Fibroblast of skin of left biceps (primary cell): ENCODE results near the gene ADAM17.
A peak's percentile ranks its signal among the peaks of the same experiment; 100 is the strongest.

Experiments
- DNase-seq, 2 experiments: peaks; one replicate each; pipeline ENCODE4 v3.0.0-alpha.2; 2013; ENCODE audit warnings: low read depth in 2 of 2

ADAM17 gene

GRCh38 chr2:9471206-9471605, 84.4 kb downstream of the ADAM17 start:
- DNase-seq = no peak

DNA sequence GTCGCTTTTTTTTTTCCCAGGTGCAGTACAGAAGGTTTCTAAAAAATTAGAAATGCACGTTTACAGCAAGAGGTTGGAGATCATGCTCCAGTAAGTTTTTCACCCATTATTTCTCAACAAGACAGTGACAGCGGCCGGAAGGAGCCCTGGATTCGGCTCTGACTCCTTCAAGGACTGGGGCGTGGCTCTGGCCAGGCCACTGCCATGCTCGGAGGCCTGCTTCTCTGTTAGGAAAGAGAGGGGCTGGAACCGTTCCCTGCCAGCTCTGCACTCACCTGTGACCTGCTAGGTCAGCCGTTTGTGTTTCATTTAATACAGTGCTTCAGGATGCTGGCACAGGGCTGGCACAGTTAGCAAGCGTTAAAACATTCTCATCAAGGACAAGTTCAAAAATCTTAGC, 87.9 kb downstream of the ADAM17 start:
- no peak for DNase-seq

GRCh38 chr2:9466147-9466683, 89.4 kb downstream of the ADAM17 start:
- no peak for DNase-seq

- no peak for DNase-seq
Observed at GRCh38 chr2:9465170-9465569, 90.5 kb downstream of the ADAM17 start.

- DNase-seq = no peak
Observed at GRCh38 chr2:9463698-9464034, 92.0 kb downstream of the ADAM17 start.

- no peak for DNase-seq
Observed at GRCh38 chr2:9462886-9463697, 92.5 kb downstream of the ADAM17 start.

- DNase-seq = no peak
Observed at GRCh38 chr2:9462313-9462712, 93.3 kb downstream of the ADAM17 start.

- no peak for DNase-seq
Observed at GRCh38 chr2:9461079-9461478, 94.6 kb downstream of the ADAM17 start.

DNA sequence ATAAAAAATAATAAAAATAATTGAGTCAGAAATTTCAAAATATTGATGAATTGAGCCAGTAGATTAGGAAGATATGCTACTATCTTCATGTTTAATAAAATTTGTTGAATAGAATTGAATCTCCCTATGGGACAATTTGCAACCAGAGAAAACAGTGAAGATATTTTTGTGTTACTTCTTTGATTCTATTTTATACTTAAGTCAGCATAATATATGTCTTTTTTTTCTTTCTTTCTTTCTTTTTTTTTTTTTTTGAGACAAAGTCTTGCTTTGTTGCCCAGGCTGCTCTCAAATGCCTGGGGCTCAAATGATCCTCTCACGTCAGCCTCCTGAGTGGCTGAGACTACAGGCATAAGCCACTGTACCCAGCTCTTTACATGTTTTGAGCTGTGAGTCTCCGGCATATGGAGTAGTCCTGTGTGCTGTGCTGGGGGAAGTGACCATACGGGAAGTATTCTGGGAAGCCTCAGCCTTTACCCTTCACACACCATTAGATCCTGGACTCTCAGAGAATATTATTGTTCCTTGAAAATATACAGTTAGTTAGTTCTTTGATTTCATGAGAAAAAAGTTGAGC, 95.1 kb downstream of the ADAM17 start:
- no peak for DNase-seq

DNA sequence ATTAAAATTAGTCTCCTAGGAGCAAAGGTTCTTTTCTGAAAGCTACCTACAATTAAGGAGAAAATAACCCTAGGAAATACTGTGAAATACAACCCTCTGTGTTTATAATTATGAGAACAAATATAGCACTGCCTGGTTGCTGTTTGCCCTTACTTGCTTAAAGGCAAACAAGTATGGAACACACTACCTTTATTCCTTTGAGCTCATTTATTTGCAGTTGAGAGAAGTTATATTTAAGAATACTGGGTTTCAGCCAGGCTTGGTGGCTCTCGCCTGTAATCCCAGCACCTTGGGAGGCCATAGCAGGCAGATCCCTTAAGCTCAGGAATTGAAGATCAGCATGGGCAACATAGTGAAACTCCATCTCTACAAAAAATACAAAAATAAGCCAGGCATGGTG, 104.4 kb downstream of the ADAM17 start:
- no peak for DNase-seq

- DNase-seq = no peak
Observed at GRCh38 chr2:9445089-9445488, 110.5 kb downstream of the ADAM17 start.

GRCh38 chr2:9443526-9443925, 112.1 kb downstream of the ADAM17 start:
- DNase-seq = no peak

GRCh38 chr2:9441556-9441955, 114.1 kb downstream of the ADAM17 start:
- no peak for DNase-seq

DNA sequence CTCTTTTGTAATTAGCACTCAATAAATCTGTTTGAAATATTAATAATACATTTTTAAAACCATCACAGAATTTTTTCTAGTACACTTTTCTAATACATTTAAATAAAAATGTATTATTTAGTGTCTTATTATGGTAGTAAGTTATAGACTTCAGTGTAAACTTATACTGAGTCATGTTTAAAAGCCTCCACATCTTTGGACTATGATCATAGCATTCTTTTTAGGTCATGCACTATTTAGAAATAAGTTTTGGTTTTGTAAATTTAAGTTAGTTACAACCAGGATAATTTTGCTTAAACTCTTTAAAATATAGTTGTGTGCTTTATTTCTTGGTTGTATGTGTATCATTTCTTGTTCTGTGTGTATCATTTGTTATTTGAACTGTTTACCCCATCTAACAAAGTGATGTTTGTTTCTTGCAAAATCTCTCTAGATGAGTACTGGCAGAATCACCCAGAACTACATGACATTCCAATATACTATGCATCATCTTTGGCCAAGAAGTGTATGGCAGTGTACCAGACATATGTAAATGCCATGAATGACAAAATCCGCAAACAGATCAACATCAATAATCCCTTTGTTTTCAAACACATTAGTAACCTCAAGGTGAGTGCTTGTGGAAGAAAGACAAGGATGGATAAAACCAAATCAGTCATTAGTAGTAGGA, 115.4 kb downstream of the ADAM17 start:
- peak in 1 of 2 experiments; percentile 21 for DNase-seq

DNA sequence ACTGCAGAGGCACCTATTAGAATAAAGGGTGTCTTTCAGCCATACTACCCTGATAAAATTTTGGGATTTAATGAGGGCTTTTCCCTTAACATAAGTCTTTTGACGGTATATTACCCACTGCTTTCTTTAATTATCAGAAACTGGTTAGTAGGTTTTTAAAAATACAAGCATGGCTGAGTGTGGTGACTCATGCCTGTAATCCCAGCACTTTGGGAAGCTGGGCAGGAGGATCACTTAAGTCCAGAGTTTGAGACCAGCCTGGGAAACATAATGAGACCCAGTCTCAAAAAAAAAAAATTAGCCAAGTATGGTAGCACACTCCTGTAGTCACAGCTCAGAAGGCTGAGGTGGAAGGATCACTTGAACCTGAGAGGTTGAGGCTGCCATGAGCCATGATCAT, 116.1 kb downstream of the ADAM17 start:
- no peak for DNase-seq
